Left forelimb (tissue), 1 donor: ENCODE measurements around the gene LY6G6C.

Experiments
- DNase-seq: peaks from one replicate; pipeline ENCODE4 v3.0.0-alpha.2; 2018; ENCODE audit warnings: low spot score

The LY6G6C gene

GRCh38 chr6:31741815-31742214 lies 20.3 kb upstream of the LY6G6C start:
- DNase-seq = no peak

- DNase-seq = no peak
These were observed 19.1 kb upstream of the LY6G6C start for GRCh38 chr6:31740397-31741223.

- DNase-seq = peak; percentile 99
These were observed 18.3 kb upstream of the LY6G6C start, which contains the start of gene MSH5 for GRCh38 chr6:31739639-31740396. MSH5 (plus strand) TSS chr6:31740005; CDS start chr6:31740467, 462 bp downstream.

- DNase-seq = no peak
These were observed 16.7 kb upstream of the LY6G6C start for GRCh38 chr6:31737991-31738979.

- DNase-seq = no peak
These were observed 15.9 kb upstream of the LY6G6C start for GRCh38 chr6:31737315-31737990.

GRCh38 chr6:31736768-31737314 lies 15.3 kb upstream of the LY6G6C start:
- no peak for DNase-seq

- DNase-seq = peak; percentile 91
These were observed 14.6 kb upstream of the LY6G6C start, which contains the start of gene CLIC1 for GRCh38 chr6:31736021-31736767. CLIC1 (minus strand) TSS chr6:31736530; CDS start chr6:31736300, 230 bp downstream.

GRCh38 chr6:31734821-31735406 lies 13.4 kb upstream of the LY6G6C start:
- no peak for DNase-seq

GRCh38 chr6:31734247-31734820 lies 12.8 kb upstream of the LY6G6C start:
- no peak for DNase-seq

- no peak for DNase-seq
These were observed 12.2 kb upstream of the LY6G6C start for GRCh38 chr6:31733734-31734133.

GRCh38 chr6:31732029-31732428 lies 10.5 kb upstream of the LY6G6C start:
- no peak for DNase-seq

GRCh38 chr6:31730631-31731086 lies 9.1 kb upstream of the LY6G6C start:
- no peak for DNase-seq

GRCh38 chr6:31729979-31730630 lies 8.6 kb upstream of the LY6G6C start:
- peak; percentile 97 for DNase-seq

- peak; percentile 95 for DNase-seq
These were observed 8.0 kb upstream of the LY6G6C start for GRCh38 chr6:31729515-31729978.

GRCh38 chr6:31728767-31729514 lies 7.4 kb upstream of the LY6G6C start, which contains the start of gene DDAH2:
DDAH2 (minus strand) TSS chr6:31729299; CDS start chr6:31729161, 138 bp downstream.
- DNase-seq = no peak

GRCh38 chr6:31727717-31728671 lies 6.4 kb upstream of the LY6G6C start:
- DNase-seq = no peak
